NT2/D1 (cell line): ENCODE measurements around the gene FBXL13.

Source experiments
- SUZ12 ChIP-seq: IDR thresholded peaks from 2 replicates; pipeline ENCODE4 v1.6.1; 2011; ENCODE audit not compliant: insufficient read length, insufficient read depth; ENCODE audit errors: extremely low read depth
- YY1 ChIP-seq: IDR thresholded peaks from 2 replicates; pipeline ENCODE4 v1.6.1; 2011; ENCODE audit not compliant: insufficient read length, insufficient read depth

GRCh38 chr7:102925976-102926782, 148.4 kb downstream of the FBXL13 start:
- TF ChIP-seq YY1 (no peak), SUZ12 (no peak)
